Heart right ventricle (tissue), 16 donors: ENCODE measurements around the gene DSCAM. TPM values are rescaled to one million over a fixed set of nuclear protein-coding genes. Genes with fewer than 3 reads are reported as not detected.

Source experiments
- ATAC-seq, 8 donors: fragments of 200-7000 bp; cut with Tn5 transposase; one replicate each; pipeline ENCODE4 v1.9.1; 2020; ENCODE audit warnings: mild to moderate bottlenecking in 8 of 8, moderate library complexity in 8 of 8, moderate number of reproducible peaks in 1 of 8
- DNase-seq, 2 donors: peaks; one replicate each; pipeline ENCODE4 v3.0.0-alpha.2; 2020
- H3K27ac ChIP-seq, 10 donors: fragments of 200-600 bp; sonication (generic) in 2 of 10; one replicate each; pipeline versions ENCODE4 v1.5.0 to v1.8.0; 2020 to 2022; ENCODE audit warnings: mild to moderate bottlenecking in 3 of 10
- H3K27me3 ChIP-seq, 7 donors: fragments of 200-600 bp; one replicate each; pipeline ENCODE4 v1.8.0; 2021 to 2022; ENCODE audit warnings: mild to moderate bottlenecking in 2 of 7
- H3K36me3 ChIP-seq, 9 donors: fragments of 200-600 bp; sonication (generic) in 1 of 9; one replicate each; pipeline versions ENCODE4 v1.5.0 to v1.8.0; 2020 to 2022; ENCODE audit warnings: mild to moderate bottlenecking in 2 of 9
- H3K4me1 ChIP-seq, 9 donors: fragments of 200-600 bp; sonication (generic) in 1 of 9; one replicate each; pipeline versions ENCODE4 v1.5.0 to v1.8.0; 2020 to 2022; ENCODE audit warnings: mild to moderate bottlenecking in 4 of 9
- H3K4me3 ChIP-seq, 10 donors: fragments of 200-600 bp; sonication (generic) in 2 of 10; one replicate each; pipeline versions ENCODE4 v1.5.0 to v1.8.0; 2020 to 2022; ENCODE audit warnings: mild to moderate bottlenecking in 7 of 10, moderate library complexity in 2 of 10
- H3K9me3 ChIP-seq, 11 donors: fragments of 200-600 bp in 10 of 11; sonication (generic) in 2 of 11; one replicate each; pipeline versions ENCODE4 v1.5.0 to v1.8.0; 2013 to 2022; ENCODE audit warnings: mild to moderate bottlenecking in 2 of 11, control low read depth in 1 of 11, moderate library complexity in 1 of 11
- CTCF ChIP-seq, 9 donors: fragments of 200-600 bp; sonication (generic) in 2 of 9; IDR thresholded peaks; one replicate each; pipeline versions ENCODE4 v1.5.0 to v1.8.0; 2021 to 2022; ENCODE audit warnings: antibody characterized with exemption in 9 of 9, mild to moderate bottlenecking in 5 of 9, moderate library complexity in 1 of 9
- WGBS, 2 donors: extraction: QIAGEN DNeasy Blood & Tissue Kit; methylation state at CpG; one replicate each; pipeline ENCODE4 v1.1.7; 2013; ENCODE audit warnings: inconsistent platforms in 1 of 2; 5-methylcytosine and 5-hydroxymethylcytosine counted together
- intact Hi-C, 10 donors: fragments of 100-400 bp; cut with DNase I; formaldehyde crosslinking; loops; one replicate each; pipeline versions ENCODE4 v1.11.1 to v1.14.2; 2022
- polyA plus RNA-seq, 2 donors: library from polyadenylated mRNA; stranded (reverse); fragments of 200-250 nt; gene quantifications; one replicate each; pipeline ENCODE4 v1.2.3, GENCODE V29; 2013
- total RNA-seq, 10 donors: library from RNA; stranded (reverse); fragmentation: NEBNext Ultra II Directional in 3 of 10; extraction: Animal tissue kit (Norgen Biotek cat#: 25700) in 3 of 10; gene quantifications; one replicate each; pipeline versions ENCODE4 v1.2.1 to v1.2.4, GENCODE V29; 2021 to 2023
- donor health status: Arrhythmogenic right ventricular cardiomyopathy.
- donor health status: ischemic (EF 13 %, LVEDD 7.1; RV severe dilation, severe dysfunction).
- donor health status: healthy with polysubstance abuse.
- donor health status: DM: no; HTN: yes; CAD: no.
- donor health status: DM: no; HTN: no; CAD: no.
- donor health status: ischemic (EF 25% LVEDD 6.9; RV normal size, moderate dysfunction).
- donor health status: ischemic (EF 25% LVEDD 5.7; RV mildly dilated, moderate dysfunction).
- donor health status: healthy.
- donor health status: DM: yes; HTN: yes; CAD: no.
- donor health status: Ischemic cardiomyopathy.
- donor health status: ischemic (EF 35%, LVEDD 5.7; RV mildly dilated, moderate dysfunction).
- donor health status: nonischemic (EF 11% LVEDD 7.7; RV severe dilation, severe dysfunction).
- donor health status: DM: yes; HTN: yes; CAD: no.
- donor health status: PGD.
- donor health status: ischemic (EF 29% LVEDD 5.4; RV normal size, mild dysfunction).
- donor health status: nonischemic (EF 23%, LVEDD 6.1; RV moderate dilation, normal function).

DSCAM gene
- total and polyA plus RNA-seq, 12 donors, result 0.03 to 0.04 TPM; not detected in 10

GRCh38 chr21:40158366-40158765 lies 688.6 kb downstream of the DSCAM start:
- DNase-seq (no peak), ATAC-seq (no peak)
- H3K9me3 ChIP-seq, result no peaks in the 10 kb centered on the region
- peaks cover 0 to 11% (median under 1%) of the 10 kb centered on the region in 7 donors for H3K27me3 ChIP-seq
- H3K4me1 ChIP-seq, result no peaks in the 10 kb centered on the region
- intact Hi-C loops, result no loop called here
- H3K27ac ChIP-seq, result no peak overlapping the region
- no peaks in the 10 kb centered on the region for H3K36me3 ChIP-seq
- no peak for TF ChIP-seq CTCF (IDR thresholded peaks at IDR 0.05)
- no peak overlapping the region for H3K4me3 ChIP-seq
- 27 to 46% methylated on average over 3 of the region's 3 CpGs for WGBS, 2 donors

- Histone ChIP-seq H3K9me3 (no peaks in the 10 kb centered on the region), H3K36me3 (no peaks in the 10 kb centered on the region), H3K27ac (no peak overlapping the region), H3K27me3 (peaks cover 0 to 16% (median 2%) of the 10 kb centered on the region in 7 donors), H3K4me3 (no peak overlapping the region), H3K4me1 (no peaks in the 10 kb centered on the region)
- ATAC-seq (no peak), DNase-seq (no peak)
- intact Hi-C loops, result no loop called here
- WGBS, 2 donors, result 80 to 82% methylated on average over 7 of the region's 7 CpGs
- TF ChIP-seq CTCF (IDR thresholded peaks at IDR 0.05), result no peak
Measured at GRCh38 chr21:40155563-40155962, 691.4 kb downstream of the DSCAM start.

- Histone ChIP-seq H3K36me3 (no peaks in the 10 kb centered on the region), H3K27ac (no peak overlapping the region), H3K4me3 (no peak overlapping the region), H3K4me1 (no peaks in the 10 kb centered on the region), H3K9me3 (no peaks in the 10 kb centered on the region), H3K27me3 (peaks cover 0 to 14% (median 5%) of the 10 kb centered on the region in 7 donors)
- TF ChIP-seq CTCF (IDR thresholded peaks at IDR 0.05), result no peak
- intact Hi-C loops, result no loop called here
- DNase-seq (no peak), ATAC-seq (no peak)
- WGBS, 2 donors, result 93 to 100% methylated on average over 4 of the region's 4 CpGs
Measured at GRCh38 chr21:40153351-40153750, 693.6 kb downstream of the DSCAM start.

GRCh38 chr21:40152476-40152875 lies 694.5 kb downstream of the DSCAM start:
- no peak for ATAC-seq
- WGBS, 2 donors, result 72 to 77% methylated on average over 5 of the region's 5 CpGs
- no peak for TF ChIP-seq CTCF (IDR thresholded peaks at IDR 0.05)
- intact Hi-C loops, result no loop called here
- no peaks in the 10 kb centered on the region for H3K36me3 ChIP-seq
- DNase-seq, result no peak
- H3K9me3 ChIP-seq, result no peaks in the 10 kb centered on the region
- no peak overlapping the region for H3K27ac ChIP-seq
- no peak overlapping the region for H3K4me3 ChIP-seq
- no peaks in the 10 kb centered on the region for H3K4me1 ChIP-seq
- H3K27me3 ChIP-seq, result peaks cover 0 to 9% (median 5%) of the 10 kb centered on the region in 7 donors
